T follicular helper cell (primary cell): ENCODE results near the gene CASP2.

Source experiments
- DNase-seq: peaks from one replicate; pipeline ENCODE4 v3.0.0-alpha.2; 2020; ENCODE audit warnings: low read depth
- total RNA-seq, 2 experiments: gene quantifications; one replicate each; lab custom pipeline; 2026; lab: John Stamatoyannopoulos, UW

The CASP2 gene
- total RNA-seq: 46.5 to 77.9 reads per million in 2 experiments

DNA sequence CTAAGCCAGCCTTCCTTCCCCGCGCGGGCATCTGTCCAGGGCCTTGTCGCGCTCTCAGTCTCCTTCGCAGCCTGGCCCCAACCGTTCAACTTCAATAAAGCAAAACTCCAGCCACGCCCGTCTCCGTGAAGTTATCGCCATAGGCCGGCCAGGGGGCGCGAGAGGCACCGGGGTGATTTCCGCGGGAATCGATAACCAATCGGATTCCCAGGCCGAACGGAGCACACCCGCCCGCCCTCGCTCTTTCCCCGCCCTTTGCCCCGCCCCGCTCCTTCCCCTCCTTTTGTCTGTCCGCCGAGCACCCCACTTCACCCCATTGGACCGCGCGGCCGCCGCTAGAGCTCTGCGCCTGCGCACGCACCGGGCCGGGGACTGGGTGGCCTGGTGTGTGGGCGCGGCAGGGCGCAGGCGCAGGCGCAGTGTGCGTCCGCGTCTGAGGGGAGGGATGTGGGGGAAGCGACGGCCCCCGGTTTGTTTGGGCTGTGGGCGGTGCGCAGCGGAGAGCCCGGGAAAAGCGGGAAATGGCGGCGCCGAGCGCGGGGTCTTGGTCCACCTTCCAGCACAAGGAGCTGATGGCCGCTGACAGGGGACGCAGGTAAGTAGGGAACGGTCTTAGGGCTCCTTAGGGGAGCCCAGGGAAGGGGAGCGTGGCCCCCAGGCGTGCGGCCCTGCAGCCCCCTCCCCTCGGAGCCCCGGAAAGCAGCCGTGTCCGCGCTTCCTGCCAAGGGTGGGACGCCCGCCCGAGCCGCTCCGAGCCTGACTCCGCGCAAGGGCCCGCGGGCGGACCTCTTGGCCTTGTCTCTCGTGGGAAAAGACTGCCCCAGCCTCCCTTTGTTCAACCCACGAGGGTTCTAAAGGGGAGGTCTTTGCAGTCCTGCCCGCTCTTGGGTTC, at the start of gene CASP2:
Gene CASP2, plus strand, starts transcription at position 417 of the 892 bp plus-strand sequence. Its CDS starts 105 bp downstream, at position 522.
- DNase-seq: peak; percentile 98

DNA sequence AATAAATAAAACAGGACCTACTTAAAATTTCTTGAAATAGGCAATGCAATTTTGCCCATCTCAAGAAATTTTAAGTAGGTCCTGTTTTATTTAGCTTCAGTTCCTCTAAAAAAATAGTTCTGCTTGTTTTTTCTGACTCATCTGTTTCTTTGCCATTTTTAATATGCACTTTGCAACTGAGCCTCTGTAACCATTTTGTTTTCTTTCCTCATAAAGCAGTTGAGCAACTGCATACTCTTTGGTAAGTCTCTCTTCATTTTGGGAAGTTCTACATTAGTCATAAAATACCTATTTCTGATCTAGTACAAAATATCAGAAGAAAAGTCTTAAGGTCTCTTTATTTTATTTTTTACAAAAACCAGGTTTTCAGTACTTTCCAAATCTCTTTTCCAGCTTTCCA, 48.3 kb upstream of the CASP2 start:
- no peak for DNase-seq

DNA sequence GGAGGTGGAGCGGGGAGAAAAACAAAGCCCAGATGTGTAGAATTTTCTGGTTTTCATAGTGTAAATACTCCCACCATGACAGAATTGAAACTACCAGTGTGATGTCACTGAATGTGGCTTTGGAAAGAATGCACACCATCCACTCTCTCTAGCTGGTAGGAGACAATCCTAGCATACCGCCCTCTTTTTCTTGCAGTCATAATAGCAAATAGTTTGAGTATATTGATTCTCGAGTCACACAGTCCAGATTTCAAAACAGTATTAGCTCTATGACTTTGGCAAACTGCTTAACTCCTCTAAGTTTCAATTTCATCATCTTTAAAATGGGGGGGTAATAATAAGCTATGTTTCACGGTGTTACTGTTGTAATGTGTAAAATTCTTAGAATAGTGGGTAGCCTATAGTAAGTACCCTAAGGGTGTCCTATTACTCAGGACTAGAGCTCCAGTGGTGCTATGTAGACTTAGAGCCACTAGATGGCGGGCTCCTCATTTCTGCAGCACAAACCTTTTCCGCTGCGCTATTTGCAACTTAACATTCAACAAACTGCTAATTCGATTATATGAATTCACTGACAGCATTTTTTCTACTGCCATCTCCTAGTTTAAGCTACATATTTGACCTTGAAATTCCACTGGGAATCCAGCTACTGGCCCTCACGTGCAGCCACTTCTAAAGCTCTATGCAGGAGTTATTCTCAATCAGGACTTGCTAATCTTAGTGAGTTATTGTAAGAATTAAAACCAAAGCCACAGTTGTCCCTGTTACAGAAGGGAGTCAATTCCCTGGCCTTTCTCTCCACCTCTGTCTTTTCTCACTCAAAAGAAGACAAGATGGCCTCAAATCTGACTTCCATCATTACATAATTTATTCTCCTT, 47.6 kb upstream of the CASP2 start:
- peak; percentile 58 for DNase-seq

DNA sequence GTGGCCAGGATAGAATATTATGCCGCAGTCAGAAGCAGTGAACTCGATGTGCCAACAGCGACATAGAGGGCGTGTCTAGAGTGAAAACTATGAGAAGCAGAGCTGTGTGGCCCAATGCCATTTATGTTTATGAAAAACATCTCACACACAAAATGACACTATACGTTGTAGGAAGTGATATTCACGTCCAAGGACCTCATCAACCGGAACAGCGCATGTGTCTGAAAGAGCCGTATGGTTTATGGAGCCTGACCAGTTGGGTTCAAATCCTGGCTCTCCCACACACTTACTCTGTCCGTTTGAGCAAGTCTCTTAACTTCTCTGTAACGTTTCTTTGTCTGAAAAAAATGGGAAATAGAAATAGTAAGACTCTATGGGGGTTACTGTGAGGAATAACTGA, 45.8 kb upstream of the CASP2 start:
- no peak for DNase-seq

DNA sequence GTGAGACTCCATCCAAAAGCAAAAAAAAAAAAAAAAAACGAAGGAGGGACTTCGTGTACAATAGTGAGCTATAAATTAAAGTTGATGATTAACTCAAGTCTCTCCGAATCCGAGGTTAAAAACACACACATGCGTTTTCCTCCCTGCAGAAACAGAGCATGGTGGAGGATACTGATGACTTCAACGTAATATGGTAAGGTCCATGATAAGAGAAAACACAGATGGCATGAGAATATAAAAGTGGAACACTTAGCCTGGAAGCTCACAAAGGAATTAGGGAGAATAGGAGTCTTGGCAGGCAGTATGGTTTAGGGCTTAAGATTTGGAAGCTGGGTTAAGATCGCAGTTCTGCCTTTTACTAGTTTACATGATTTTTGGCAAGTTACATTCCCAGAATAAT, 45.0 kb upstream of the CASP2 start:
- no peak for DNase-seq

DNA sequence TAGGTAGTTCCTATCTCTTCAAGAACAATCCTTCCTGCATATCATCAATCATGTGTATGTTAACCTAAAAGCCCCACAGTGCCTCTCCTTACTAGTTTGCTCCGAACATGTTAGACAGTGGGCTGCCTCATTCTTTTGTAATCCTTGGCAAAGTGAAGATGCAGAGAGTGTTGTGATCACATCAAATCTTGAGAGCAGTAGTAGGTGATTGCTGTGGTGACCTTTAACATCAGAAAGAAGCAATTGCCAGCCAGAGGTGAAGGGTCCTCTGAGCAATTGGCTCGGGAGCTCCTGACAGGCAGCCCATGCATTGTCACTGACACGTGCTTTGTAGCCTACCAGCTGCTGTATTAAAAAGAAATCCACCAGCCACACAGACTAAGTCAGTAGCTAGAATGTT, 44.5 kb upstream of the CASP2 start:
- DNase-seq: no peak

DNA sequence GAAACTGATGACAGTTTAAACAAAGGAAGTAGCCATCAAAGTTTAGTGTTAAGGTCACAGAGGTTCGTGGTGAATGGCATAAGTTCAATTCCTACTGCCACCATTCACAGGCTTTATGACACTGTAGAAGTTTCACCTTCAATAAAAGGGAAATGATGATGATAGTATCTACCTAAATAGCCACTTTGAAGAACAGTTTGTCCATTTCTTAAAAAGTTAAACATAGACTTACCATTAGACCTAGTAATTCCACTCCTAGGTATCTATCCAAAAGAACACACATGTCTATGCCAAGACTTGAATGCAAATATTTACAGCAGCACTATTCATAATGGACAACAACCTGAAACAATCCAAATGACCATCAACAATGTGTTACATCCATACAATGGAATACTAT, 43.8 kb upstream of the CASP2 start:
- DNase-seq: no peak

DNA sequence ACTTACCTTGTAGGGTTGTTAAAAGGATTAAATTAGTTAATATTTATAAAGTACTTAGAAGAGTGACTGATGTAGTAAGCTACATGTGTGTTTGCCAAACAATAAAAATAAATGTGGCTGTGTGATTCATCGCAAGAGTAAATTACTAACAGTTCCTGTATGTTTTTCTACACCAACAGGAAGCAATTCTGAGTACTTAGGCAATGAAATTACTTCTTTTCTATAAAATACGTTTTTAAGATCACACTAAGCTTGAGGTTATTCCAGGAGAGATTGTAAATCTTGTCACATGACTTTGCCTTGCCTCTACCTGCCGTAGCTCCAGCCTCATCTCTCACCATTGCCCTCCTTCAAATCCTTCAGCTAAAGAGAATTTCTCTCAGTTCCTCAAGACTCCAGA, 43.0 kb upstream of the CASP2 start:
- DNase-seq: no peak

DNA sequence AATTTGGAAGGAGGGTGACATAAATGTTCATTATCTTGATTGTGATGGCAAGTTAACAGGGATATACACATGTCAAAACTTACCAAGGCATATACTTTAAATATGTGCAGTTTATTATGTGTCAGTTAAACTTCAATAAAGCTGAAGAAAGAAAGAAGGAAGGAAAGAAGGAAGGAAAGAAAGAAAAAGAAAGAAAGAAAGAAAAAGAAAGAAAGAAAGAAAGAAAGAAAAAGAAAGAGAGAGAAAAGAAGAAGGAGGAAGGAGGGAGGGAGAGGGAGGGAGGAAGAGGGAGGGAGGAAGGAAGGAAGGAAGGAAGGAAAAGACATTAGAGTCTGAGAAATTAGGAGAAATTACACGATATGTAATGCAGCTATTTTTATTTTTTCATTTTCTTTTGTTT, 40.8 kb upstream of the CASP2 start:
- DNase-seq: no peak

DNA sequence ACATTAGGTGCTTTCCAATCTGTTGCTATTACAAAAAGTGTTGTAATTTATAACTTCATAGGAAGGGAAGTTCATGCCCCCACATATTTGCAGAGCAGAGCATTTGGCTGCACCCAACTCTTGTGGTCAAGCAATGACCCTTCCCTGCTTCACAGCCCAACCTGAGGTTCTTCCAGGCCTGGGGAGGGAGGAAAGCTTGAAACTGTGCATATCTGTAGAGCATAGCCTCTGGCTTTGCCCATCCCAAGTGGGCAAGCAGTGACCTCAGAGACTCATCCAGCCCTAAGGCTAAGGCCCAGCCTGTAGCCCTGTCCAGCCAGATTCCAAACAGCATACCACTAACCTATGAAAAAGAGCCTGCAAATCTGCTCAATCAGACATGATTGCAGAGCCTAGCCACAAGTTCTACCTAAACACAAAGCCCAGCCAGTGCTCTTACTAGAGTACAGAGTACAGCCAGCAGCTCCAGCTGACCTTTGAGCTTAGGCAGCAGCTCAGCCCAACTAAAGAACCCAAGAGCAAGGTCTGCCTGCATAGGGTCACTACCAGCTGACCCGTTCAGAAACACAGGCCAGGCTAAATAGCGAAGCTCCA, 39.3 kb upstream of the CASP2 start:
- DNase-seq: no peak

DNA sequence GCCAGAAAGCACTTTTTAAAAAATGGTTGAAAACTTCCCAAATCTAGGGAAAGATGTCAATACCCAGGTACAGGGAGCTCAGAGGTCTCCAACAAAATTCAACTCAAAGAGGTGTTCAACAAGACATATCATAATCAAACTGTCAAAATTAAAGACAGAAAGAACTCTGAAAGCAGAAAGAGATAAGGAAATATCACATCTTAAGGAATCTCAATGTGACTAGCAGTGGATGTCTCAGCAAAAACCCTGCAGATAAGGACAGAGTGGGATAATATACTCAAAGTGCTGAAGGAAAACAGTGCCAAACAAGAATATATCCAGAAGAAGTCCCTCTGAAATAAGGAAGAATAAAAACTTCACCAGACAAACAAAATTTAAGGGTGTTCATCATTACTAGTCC, 38.0 kb upstream of the CASP2 start:
- no peak for DNase-seq

DNA sequence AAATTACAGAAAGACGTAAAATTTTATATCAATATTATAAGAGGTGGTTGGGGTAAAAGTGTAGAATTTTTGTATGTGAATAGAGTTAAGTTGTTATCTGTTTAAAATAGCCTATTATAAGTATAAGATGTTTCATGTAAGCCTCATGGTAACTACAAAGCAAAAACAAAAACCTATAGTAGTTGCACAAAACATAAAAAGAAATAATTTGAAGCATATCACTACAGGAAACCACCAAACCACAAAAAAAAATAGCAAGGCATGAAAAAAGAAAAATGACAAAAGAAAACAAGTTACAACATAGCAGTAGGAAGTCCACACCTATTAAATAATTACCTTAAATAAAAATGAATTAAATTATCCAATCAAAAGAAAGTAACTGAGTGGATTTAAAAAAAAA, 37.3 kb upstream of the CASP2 start:
- DNase-seq: no peak

DNA sequence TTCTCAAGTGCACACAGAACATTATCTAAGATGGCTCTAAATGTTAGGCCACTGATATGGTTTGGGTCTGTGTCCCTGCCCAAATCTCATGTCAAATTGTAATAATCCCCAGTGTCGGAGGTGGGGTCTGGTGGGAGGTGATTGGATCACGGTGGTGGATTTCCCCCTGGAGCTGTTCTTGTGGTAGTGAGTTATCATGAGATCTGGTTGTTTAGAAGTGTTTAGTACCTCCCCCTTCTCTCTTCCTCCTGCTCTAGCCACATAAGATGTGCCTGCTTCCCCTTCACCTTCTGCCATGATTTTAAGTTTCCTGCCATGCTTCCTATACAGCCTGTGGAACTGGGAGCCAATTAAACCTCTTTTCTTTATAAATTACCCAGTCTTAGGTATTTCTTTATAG, 36.1 kb upstream of the CASP2 start:
- DNase-seq: no peak

DNA sequence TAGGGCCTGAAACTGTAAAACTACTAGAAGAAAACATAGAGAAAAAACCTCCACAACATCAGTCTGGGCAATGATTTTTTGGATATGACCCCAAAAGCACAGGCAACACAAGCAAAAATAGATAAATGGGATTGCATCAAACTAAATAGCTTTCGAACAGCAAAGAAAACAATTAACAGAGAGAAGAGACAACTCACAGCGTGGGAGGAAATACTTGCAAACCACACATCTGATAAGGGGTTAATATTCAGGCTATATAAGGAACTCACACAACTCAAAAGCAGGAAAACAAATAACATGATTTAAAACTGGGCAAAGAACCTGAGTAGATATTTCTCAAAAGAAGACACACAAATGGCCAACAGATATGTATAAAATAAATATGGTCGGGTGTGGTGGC, 32.6 kb upstream of the CASP2 start:
- DNase-seq: no peak

DNA sequence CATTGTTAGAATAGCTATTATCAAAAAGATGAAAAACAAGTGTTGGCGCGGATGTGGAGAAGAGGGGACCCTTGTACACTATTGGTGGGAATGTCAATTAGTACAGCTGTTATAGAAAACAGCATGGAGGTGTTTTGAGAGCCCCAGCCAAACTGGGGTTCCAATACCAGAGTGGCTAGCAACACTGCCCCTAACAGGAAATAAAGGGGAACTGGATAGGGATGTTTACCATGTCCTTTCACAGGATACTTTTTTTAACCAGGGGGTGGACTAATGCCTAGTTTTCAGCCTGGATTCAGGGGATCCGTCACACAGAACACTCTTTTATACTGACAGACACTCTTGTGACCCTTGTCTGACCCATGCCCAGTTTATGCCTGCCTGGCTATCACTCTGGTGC, 31.8 kb upstream of the CASP2 start:
- no peak for DNase-seq

DNA sequence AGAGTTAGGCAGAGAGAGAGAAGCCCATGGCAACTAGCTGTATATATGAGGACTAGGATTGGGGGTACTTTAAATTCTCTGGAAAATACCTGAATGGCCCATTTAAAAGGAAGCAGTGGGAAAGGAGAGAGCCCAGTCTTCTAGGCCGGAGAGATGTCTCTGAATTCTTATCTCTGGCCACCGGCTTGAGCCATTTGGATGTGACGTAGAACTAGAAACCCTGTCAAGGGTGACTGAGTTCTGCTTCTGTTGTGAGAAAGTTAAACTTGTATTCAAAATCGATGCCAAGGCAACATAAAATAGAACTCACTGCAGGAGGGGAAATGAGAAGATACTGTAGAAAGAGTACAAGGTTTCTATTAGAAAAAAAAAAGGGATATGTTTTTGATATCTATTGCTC, 31.2 kb upstream of the CASP2 start:
- no peak for DNase-seq

DNA sequence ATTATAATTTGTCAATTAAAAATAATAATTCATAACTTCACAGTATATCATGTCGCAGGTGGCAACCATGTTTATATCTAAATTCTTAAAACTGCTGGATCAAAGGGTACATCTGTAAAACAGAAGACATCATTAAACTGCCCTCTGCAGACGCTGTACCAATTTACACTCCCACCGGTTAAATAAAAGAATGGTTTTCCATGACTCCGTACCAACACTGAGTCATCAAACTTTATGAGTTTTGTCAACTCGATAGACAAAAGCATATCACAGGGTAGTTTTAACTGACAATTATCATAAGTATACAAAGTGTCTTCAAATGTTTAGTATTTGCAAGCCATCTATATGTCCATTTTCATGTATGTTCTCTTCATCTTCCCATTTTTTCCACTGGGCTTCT, 30.6 kb upstream of the CASP2 start:
- no peak for DNase-seq

DNA sequence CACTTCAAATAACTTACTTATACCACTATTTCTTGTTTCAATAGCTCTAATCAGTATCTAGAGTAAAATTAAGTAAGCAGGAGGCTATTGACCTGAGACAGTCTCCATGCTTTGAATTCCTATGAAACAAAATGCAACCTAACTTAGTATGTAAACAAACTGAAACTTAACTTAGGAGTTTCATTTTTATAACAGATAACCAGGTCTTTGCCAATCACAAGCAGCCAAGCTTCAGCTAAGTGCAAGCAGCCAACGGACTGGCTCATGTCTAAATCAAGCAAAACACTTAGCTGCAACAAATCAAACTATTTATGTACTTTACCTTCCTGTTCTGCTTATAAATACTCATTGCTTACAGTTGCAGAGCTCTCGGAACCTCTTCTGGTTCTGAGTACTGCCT, 29.3 kb upstream of the CASP2 start:
- no peak for DNase-seq

DNA sequence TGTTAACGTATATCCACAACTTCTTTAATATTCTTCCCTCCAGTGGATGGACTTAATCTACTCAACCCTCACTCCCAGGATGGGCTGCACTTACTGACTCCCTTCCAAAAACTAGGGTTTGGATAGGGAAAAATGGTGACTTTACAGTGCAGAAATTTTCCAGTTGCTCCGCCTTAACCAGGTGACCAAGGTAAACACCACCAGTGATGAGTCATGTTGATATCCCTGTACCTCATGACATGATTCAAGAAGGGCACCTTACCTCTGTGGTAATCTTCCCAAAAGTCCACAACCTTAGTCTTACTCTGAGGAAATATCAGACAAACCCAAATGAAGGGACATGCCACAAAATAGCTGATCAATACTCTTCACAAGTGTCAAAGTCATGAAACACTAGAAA, 28.4 kb upstream of the CASP2 start:
- no peak for DNase-seq

DNA sequence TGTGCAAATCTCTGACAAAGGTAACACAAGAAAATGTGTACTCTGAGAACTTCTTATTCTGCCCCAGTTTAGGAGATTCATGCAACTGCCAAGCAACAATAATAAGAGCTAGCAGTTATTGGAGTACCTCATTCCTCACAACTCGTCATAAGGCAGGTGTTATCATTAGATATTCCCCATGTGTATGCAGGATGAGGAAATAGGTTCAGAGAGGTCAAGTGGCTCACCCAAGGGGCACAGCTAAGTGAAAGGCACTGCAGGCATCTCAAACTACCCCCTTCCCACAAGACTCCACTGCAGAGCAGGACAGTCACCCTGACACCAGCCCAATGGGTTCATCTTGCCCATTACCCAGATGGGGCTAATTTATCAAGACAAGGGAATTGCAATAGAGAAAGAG, 26.2 kb upstream of the CASP2 start:
- no peak for DNase-seq

DNA sequence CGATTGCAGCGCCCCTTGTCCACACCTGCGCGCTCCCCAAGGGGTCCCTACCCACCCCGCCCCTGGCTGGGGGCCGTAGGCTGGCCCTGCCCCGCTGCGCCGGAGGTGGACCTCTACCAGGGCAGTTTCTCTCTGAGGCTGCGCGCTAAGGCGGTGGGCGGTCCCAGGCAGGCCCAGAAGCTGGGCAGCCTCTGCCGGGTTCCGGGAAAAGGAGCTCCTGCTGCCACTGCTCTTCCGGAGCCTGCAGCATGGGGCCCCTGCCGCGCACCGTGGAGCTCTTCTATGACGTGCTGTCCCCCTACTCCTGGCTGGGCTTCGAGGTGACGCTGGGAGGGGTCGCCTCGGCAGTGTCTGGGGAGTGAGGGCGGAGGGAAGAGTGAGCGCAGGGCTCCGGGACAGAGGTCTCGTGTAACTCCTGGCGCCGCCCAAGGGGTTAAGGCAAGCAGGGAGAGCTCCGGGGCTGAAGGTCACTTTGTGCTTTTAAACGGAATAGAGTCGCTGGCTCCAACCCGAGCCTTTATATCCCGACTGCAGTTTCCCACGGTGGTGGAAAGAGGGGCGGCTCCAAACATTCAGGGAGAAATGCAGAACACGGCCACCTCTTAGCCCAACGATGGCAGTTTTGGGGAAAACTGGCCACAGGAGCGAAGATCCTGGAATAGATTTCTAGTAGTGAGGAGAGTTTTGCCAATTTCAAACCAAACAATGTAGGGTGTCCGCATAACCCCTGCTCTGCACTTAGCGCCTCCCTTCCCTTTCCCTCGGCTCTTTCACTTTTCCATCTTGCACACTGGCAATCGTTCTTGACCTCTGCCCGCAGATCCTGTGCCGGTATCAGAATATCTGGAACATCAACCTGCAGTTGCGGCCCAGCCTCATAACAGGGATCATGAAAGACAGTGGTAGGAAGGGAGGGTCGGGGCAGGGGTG, 24.6 kb upstream of the CASP2 start, which contains the start of gene GSTK1:
Gene GSTK1, plus strand, starts transcription at position 176 of the 930 bp plus-strand sequence. Its CDS starts 73 bp downstream, at position 249.
- DNase-seq: peak; percentile 66
